Measurements from ENCODE around the gene ATP6V1C2. TPM values are rescaled to one million over a fixed set of nuclear protein-coding genes. Genes with fewer than 3 reads are reported as not detected.
"Not testable (repeated sequence)": the region's sequence is repeated elsewhere in the genome, so short reads cannot be mapped to it uniquely, and the experiment has no call there.

ATP6V1C2 gene
- total RNA-seq, 4 donors from 2014 or later: 0.47 to 37.1 (median 0.54) TPM; not detected in 1

- Histone ChIP-seq H3K27me3 (no peaks in the 10 kb centered on the region), H3K36me3 (peaks cover 0 to 3% (median 0%) of the 10 kb centered on the region in 3 donors), H3K9me3 (no peaks in the 10 kb centered on the region), H3K27ac (no peak overlapping the region), H3K4me1 (peaks cover 0 to 26% (median 5%) of the 10 kb centered on the region in 4 donors), H3K4me3 (no peak overlapping the region)
- TF ChIP-seq CTCF (IDR thresholded peaks at IDR 0.05): no peak
- no peak for TF ChIP-seq POLR2A (IDR thresholded peaks at IDR 0.05)
- DNase-seq: no peak
These were observed 85.1 kb downstream of the ATP6V1C2 start for GRCh38 chr2:10806543-10806942.

- H3K4me3 ChIP-seq: peak overlapping the region; percentile 1 to 100 (median 34)
- DNase-seq: peak in 1 of 3 donors; percentile 34
These were observed 89.1 kb downstream of the ATP6V1C2 start for GRCh38 chr2:10810202-10811161.

GRCh38 chr2:10811517-10811916, 90.1 kb downstream of the ATP6V1C2 start:
- Histone ChIP-seq H3K4me3 (peak overlapping the region; percentile 63 to 100 (median 83)), H3K4me1 (peaks cover 0 to 34% (median 5%) of the 10 kb centered on the region in 4 donors), H3K9me3 (no peaks in the 10 kb centered on the region), H3K27me3 (no peaks in the 10 kb centered on the region), H3K27ac (peak overlapping the region; percentile 89 to 97 (median 92)), H3K36me3 (no peaks in the 10 kb centered on the region)
- DNase-seq: no peak
- TF ChIP-seq POLR2A (IDR thresholded peaks at IDR 0.05) (no peak), CTCF (IDR thresholded peaks at IDR 0.05) (no peak)

More at GRCh38 chr2:10810202-10811161, 89.1 kb downstream of the ATP6V1C2 start:
- Histone ChIP-seq H3K27ac (peak overlapping the region; percentile 89 to 97 (median 92)), H3K27me3 (no peaks in the 10 kb centered on the region), H3K4me1 (peaks cover 0 to 34% (median 5%) of the 10 kb centered on the region in 4 donors), H3K9me3 (no peaks in the 10 kb centered on the region), H3K36me3 (no peaks in the 10 kb centered on the region)
- TF ChIP-seq CTCF (IDR thresholded peaks at IDR 0.05) (no peak), POLR2A (IDR thresholded peaks at IDR 0.05) (no peak)

- peak within 1 kb of the TSS; percentile 89 to 97 (median 92) for H3K27ac ChIP-seq
- peaks cover 0 to 33% (median 5%) of the 10 kb centered on the region in 4 donors for H3K4me1 ChIP-seq
- no peaks in the 10 kb centered on the region for H3K36me3 ChIP-seq
- H3K9me3 ChIP-seq: no peaks in the 10 kb centered on the region
- TF ChIP-seq CTCF (IDR thresholded peaks at IDR 0.05): peak in 4 of 6 experiments; percentile 9 to 60 (median 50)
- peak; percentile 58 to 64 for TF ChIP-seq POLR2A (IDR thresholded peaks at IDR 0.05)
- DNase-seq: peak; percentile 96 to 99 (median 99)
- H3K27me3 ChIP-seq: no peaks in the 10 kb centered on the region
- peak within 1 kb of the TSS; percentile 63 to 100 (median 83) for H3K4me3 ChIP-seq
These were observed 91.1 kb downstream of the ATP6V1C2 start, which contains the start of gene PDIA6 for GRCh38 chr2:10812362-10813162. Gene PDIA6 (minus strand): TSS chr2:10812785. CDS start chr2:10812696, 89 bp downstream.

- not testable (repeated sequence) for H3K9me3 ChIP-seq, DNase-seq, H3K27me3 ChIP-seq, H3K36me3 ChIP-seq
- Histone ChIP-seq H3K27ac (peak overlapping the region; percentile 89 to 97 (median 92)), H3K4me3 (peak overlapping the region; percentile 63 to 100 (median 83)), H3K4me1 (peaks cover 0 to 24% (median 5%) of the 10 kb centered on the region in 4 donors)
These were observed 92.0 kb downstream of the ATP6V1C2 start for GRCh38 chr2:10813163-10814138.
